ENCODE results near the gene TPK1.

GRCh38 chr7:144713850-144714249, 122.0 kb downstream of the TPK1 start:
- TF ChIP-seq CTCF (conservative IDR thresholded peaks at IDR 0.05 in 1 of 2, IDR thresholded peaks at IDR 0.05 in 1 of 2; ENCODE audit: extremely low read depth in 1 of 2, insufficient read depth in 1 of 2, low read depth in 1 of 2, low read length in 2 of 2), result no peak
- no peak for TF ChIP-seq EZH2 (IDR thresholded peaks at IDR 0.05; ENCODE audit: borderline replicate concordance, low read length)
